ENCODE measurements around the gene PITPNC1.

Gene PITPNC1

GRCh38 chr17:67562005-67562404, 184.9 kb downstream of the PITPNC1 start:
- Histone ChIP-seq H3K4me1 (ENCODE audit: control insufficient read depth in 1 of 2, insufficient read depth in 2 of 2, low read length in 2 of 2) (no peaks in the 10 kb centered on the region), H3K36me3 (ENCODE audit: control insufficient read depth in 1 of 2, insufficient read depth in 2 of 2, low read length in 2 of 2) (no peaks in the 10 kb centered on the region), H3K27ac (ENCODE audit: low read length) (no peak overlapping the region), H3K27me3 (ENCODE audit: low read depth, low read length) (no peaks in the 10 kb centered on the region), H3K9me3 (ENCODE audit: control insufficient read depth in 1 of 2, low read length in 2 of 2) (no peaks in the 10 kb centered on the region), H3K4me3 (ENCODE audit: low read depth in 1 of 2, low read length in 2 of 2) (no peak overlapping the region)

GRCh38 chr17:67563692-67564228, 186.7 kb downstream of the PITPNC1 start:
- H3K4me3 ChIP-seq (ENCODE audit: low read depth in 1 of 2, low read length in 2 of 2) = no peak overlapping the region
- H3K4me1 ChIP-seq (ENCODE audit: control insufficient read depth in 1 of 2, insufficient read depth in 2 of 2, low read length in 2 of 2) = no peaks in the 10 kb centered on the region
- no peaks in the 10 kb centered on the region for H3K27me3 ChIP-seq (ENCODE audit: low read depth, low read length)
- no peaks in the 10 kb centered on the region for H3K36me3 ChIP-seq (ENCODE audit: control insufficient read depth in 1 of 2, insufficient read depth in 2 of 2, low read length in 2 of 2)
- H3K27ac ChIP-seq (ENCODE audit: low read length) = no peak overlapping the region
- H3K9me3 ChIP-seq (ENCODE audit: control insufficient read depth in 1 of 2, low read length in 2 of 2) = no peaks in the 10 kb centered on the region

- Histone ChIP-seq H3K36me3 (ENCODE audit: control insufficient read depth in 1 of 2, insufficient read depth in 2 of 2, low read length in 2 of 2) (no peaks in the 10 kb centered on the region), H3K27me3 (ENCODE audit: low read depth, low read length) (no peaks in the 10 kb centered on the region), H3K4me3 (ENCODE audit: low read depth in 1 of 2, low read length in 2 of 2) (no peak overlapping the region), H3K9me3 (ENCODE audit: control insufficient read depth in 1 of 2, low read length in 2 of 2) (no peaks in the 10 kb centered on the region), H3K4me1 (ENCODE audit: control insufficient read depth in 1 of 2, insufficient read depth in 2 of 2, low read length in 2 of 2) (no peaks in the 10 kb centered on the region), H3K27ac (ENCODE audit: low read length) (no peak overlapping the region)
These were observed 188.0 kb downstream of the PITPNC1 start for GRCh38 chr17:67565068-67565467.

GRCh38 chr17:67566656-67567055, 189.6 kb downstream of the PITPNC1 start:
- H3K4me1 ChIP-seq (ENCODE audit: control insufficient read depth in 1 of 2, insufficient read depth in 2 of 2, low read length in 2 of 2) = no peaks in the 10 kb centered on the region
- H3K27ac ChIP-seq (ENCODE audit: low read length) = no peak overlapping the region
- no peak overlapping the region for H3K4me3 ChIP-seq (ENCODE audit: low read depth in 1 of 2, low read length in 2 of 2)
- no peaks in the 10 kb centered on the region for H3K27me3 ChIP-seq (ENCODE audit: low read depth, low read length)
- H3K9me3 ChIP-seq (ENCODE audit: control insufficient read depth in 1 of 2, low read length in 2 of 2) = no peaks in the 10 kb centered on the region
- no peaks in the 10 kb centered on the region for H3K36me3 ChIP-seq (ENCODE audit: control insufficient read depth in 1 of 2, insufficient read depth in 2 of 2, low read length in 2 of 2)

- no peaks in the 10 kb centered on the region for H3K36me3 ChIP-seq (ENCODE audit: control insufficient read depth in 1 of 2, insufficient read depth in 2 of 2, low read length in 2 of 2)
- H3K27ac ChIP-seq (ENCODE audit: low read length) = no peak overlapping the region
- H3K4me3 ChIP-seq (ENCODE audit: low read depth in 1 of 2, low read length in 2 of 2) = no peak overlapping the region
- no peaks in the 10 kb centered on the region for H3K9me3 ChIP-seq (ENCODE audit: control insufficient read depth in 1 of 2, low read length in 2 of 2)
- no peaks in the 10 kb centered on the region for H3K27me3 ChIP-seq (ENCODE audit: low read depth, low read length)
- no peaks in the 10 kb centered on the region for H3K4me1 ChIP-seq (ENCODE audit: control insufficient read depth in 1 of 2, insufficient read depth in 2 of 2, low read length in 2 of 2)
These were observed 192.0 kb downstream of the PITPNC1 start for GRCh38 chr17:67569015-67569451.

GRCh38 chr17:67569873-67570272, 192.8 kb downstream of the PITPNC1 start:
- Histone ChIP-seq H3K4me3 (ENCODE audit: low read depth in 1 of 2, low read length in 2 of 2) (no peak overlapping the region), H3K4me1 (ENCODE audit: control insufficient read depth in 1 of 2, insufficient read depth in 2 of 2, low read length in 2 of 2) (no peaks in the 10 kb centered on the region), H3K9me3 (ENCODE audit: control insufficient read depth in 1 of 2, low read length in 2 of 2) (no peaks in the 10 kb centered on the region), H3K27me3 (ENCODE audit: low read depth, low read length) (no peaks in the 10 kb centered on the region), H3K27ac (ENCODE audit: low read length) (no peak overlapping the region), H3K36me3 (ENCODE audit: control insufficient read depth in 1 of 2, insufficient read depth in 2 of 2, low read length in 2 of 2) (no peaks in the 10 kb centered on the region)

GRCh38 chr17:67570797-67571196, 193.7 kb downstream of the PITPNC1 start:
- H3K9me3 ChIP-seq (ENCODE audit: control insufficient read depth in 1 of 2, low read length in 2 of 2) = no peaks in the 10 kb centered on the region

GRCh38 chr17:67571478-67571877, 194.4 kb downstream of the PITPNC1 start:
- no peaks in the 10 kb centered on the region for H3K27me3 ChIP-seq (ENCODE audit: low read depth, low read length)
- no peak overlapping the region for H3K4me3 ChIP-seq (ENCODE audit: low read depth in 1 of 2, low read length in 2 of 2)
- H3K9me3 ChIP-seq (ENCODE audit: control insufficient read depth in 1 of 2, low read length in 2 of 2) = no peaks in the 10 kb centered on the region
- no peak overlapping the region for H3K27ac ChIP-seq (ENCODE audit: low read length)
- H3K36me3 ChIP-seq (ENCODE audit: control insufficient read depth in 1 of 2, insufficient read depth in 2 of 2, low read length in 2 of 2) = no peaks in the 10 kb centered on the region
- H3K4me1 ChIP-seq (ENCODE audit: control insufficient read depth in 1 of 2, insufficient read depth in 2 of 2, low read length in 2 of 2) = no peaks in the 10 kb centered on the region

More at GRCh38 chr17:67570797-67571196, 193.7 kb downstream of the PITPNC1 start:
- H3K4me1 ChIP-seq (ENCODE audit: control insufficient read depth in 1 of 2, insufficient read depth in 2 of 2, low read length in 2 of 2) = no peaks in the 10 kb centered on the region
- no peak overlapping the region for H3K4me3 ChIP-seq (ENCODE audit: low read depth in 1 of 2, low read length in 2 of 2)
- no peaks in the 10 kb centered on the region for H3K36me3 ChIP-seq (ENCODE audit: control insufficient read depth in 1 of 2, insufficient read depth in 2 of 2, low read length in 2 of 2)
- H3K27me3 ChIP-seq (ENCODE audit: low read depth, low read length) = no peaks in the 10 kb centered on the region
- no peak overlapping the region for H3K27ac ChIP-seq (ENCODE audit: low read length)

- Histone ChIP-seq H3K4me3 (ENCODE audit: low read depth in 1 of 2, low read length in 2 of 2) (no peak overlapping the region), H3K36me3 (ENCODE audit: control insufficient read depth in 1 of 2, insufficient read depth in 2 of 2, low read length in 2 of 2) (peaks cover 0 to 4% of the 10 kb centered on the region in 2 donors), H3K4me1 (ENCODE audit: control insufficient read depth in 1 of 2, insufficient read depth in 2 of 2, low read length in 2 of 2) (no peaks in the 10 kb centered on the region), H3K27me3 (ENCODE audit: low read depth, low read length) (no peaks in the 10 kb centered on the region), H3K9me3 (ENCODE audit: control insufficient read depth in 1 of 2, low read length in 2 of 2) (no peaks in the 10 kb centered on the region), H3K27ac (ENCODE audit: low read length) (no peak overlapping the region)
These were observed 197.0 kb downstream of the PITPNC1 start for GRCh38 chr17:67573987-67574657.

- Histone ChIP-seq H3K27ac (ENCODE audit: low read length) (no peak overlapping the region), H3K4me3 (ENCODE audit: low read depth in 1 of 2, low read length in 2 of 2) (no peak overlapping the region), H3K27me3 (ENCODE audit: low read depth, low read length) (no peaks in the 10 kb centered on the region), H3K9me3 (ENCODE audit: control insufficient read depth in 1 of 2, low read length in 2 of 2) (no peaks in the 10 kb centered on the region), H3K36me3 (ENCODE audit: control insufficient read depth in 1 of 2, insufficient read depth in 2 of 2, low read length in 2 of 2) (peaks cover 0 to 6% of the 10 kb centered on the region in 2 donors), H3K4me1 (ENCODE audit: control insufficient read depth in 1 of 2, insufficient read depth in 2 of 2, low read length in 2 of 2) (no peaks in the 10 kb centered on the region)
These were observed 197.7 kb downstream of the PITPNC1 start for GRCh38 chr17:67574658-67575293.

- Histone ChIP-seq H3K4me1 (ENCODE audit: control insufficient read depth in 1 of 2, insufficient read depth in 2 of 2, low read length in 2 of 2) (no peaks in the 10 kb centered on the region), H3K27ac (ENCODE audit: low read length) (no peak overlapping the region), H3K9me3 (ENCODE audit: control insufficient read depth in 1 of 2, low read length in 2 of 2) (no peaks in the 10 kb centered on the region), H3K4me3 (ENCODE audit: low read depth in 1 of 2, low read length in 2 of 2) (no peak overlapping the region), H3K27me3 (ENCODE audit: low read depth, low read length) (no peaks in the 10 kb centered on the region), H3K36me3 (ENCODE audit: control insufficient read depth in 1 of 2, insufficient read depth in 2 of 2, low read length in 2 of 2) (peaks cover 0 to 6% of the 10 kb centered on the region in 2 donors)
These were observed 198.2 kb downstream of the PITPNC1 start for GRCh38 chr17:67575325-67575724.

All from muscle layer of duodenum (tissue), 2 donors.